Stimulated activated CD4-positive, alpha-beta T cell treated with anti-CD3 and anti-CD28 coated beads, TNF-alpha, amount 100 ng/mL, for 24 hours (primary cell): ENCODE measurements around the gene ADGRL3.
"Not testable (repeated sequence)": the region's sequence is repeated elsewhere in the genome, so short reads cannot be mapped to it uniquely, and the experiment has no call there.

Experiments used
- DNase-seq, 3 experiments: peaks; one replicate each; pipeline ENCODE4 v3.0.0-alpha.2; 2020; ENCODE audit warnings: low read depth in 3 of 3

Gene ADGRL3

DNA sequence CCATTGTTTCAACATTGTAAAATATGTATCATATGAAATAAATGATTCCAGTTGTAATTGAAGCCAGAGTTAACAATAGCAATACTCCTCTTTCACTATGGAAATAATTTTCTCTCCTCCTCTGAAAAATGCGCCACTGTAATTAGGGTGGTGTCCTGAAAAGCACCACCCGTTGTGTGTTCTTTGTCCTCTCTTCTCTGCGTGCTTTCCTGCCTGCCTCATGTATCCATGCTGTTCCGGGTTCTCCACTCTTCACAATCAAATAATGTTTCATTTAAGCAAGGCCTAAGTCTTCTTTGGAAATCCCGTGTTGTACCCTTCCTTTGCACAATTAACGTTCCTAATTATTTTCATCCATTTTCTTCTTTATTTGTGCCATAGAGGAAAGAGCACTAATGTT is 293.3 kb downstream of the ADGRL3 start:
- no peak for DNase-seq

DNA sequence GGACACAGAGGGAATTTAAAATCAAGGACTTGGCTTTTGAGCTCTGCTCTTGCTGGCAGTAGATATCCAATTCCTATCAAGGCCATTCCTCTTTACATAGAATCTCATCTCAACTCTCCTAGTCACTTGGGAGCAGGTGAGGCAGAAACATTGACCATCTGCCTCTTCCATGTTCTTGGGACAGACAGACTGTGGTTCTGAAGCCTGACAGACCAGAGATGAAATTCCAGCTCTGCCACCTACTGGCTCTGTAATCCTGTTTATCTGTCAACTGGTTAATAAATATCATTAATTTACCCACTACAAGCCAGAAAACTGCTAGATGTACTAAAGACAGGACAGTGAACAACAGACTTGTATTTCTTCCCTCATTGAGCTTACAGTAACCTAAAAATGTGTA is 300.8 kb downstream of the ADGRL3 start:
- DNase-seq = no peak

DNA sequence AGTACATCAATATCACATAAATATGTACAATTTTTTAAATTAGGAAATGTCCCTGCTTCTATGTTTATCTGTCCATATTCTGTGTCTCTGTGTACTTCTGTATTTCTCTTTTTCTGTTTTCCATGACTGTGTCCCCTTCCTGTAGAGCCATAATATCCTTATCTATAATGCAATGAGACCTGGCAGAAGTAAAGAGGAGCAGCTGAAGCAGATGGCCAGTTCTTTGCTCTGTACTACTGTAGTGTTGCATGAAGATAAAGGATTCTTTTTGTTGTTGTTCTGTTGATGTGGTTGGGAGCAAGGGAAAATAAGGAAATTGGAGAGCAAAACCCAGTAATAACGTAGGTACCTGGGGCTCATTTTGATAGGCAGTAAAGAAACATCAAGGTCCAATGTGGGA is 301.7 kb downstream of the ADGRL3 start:
- no peak for DNase-seq

GRCh38 chr4:61505773-61506685 is 305.9 kb downstream of the ADGRL3 start:
- no peak for DNase-seq

GRCh38 chr4:61507091-61507490 is 307.0 kb downstream of the ADGRL3 start:
- no peak for DNase-seq

- not testable (repeated sequence) for DNase-seq
These were observed 309.7 kb downstream of the ADGRL3 start for GRCh38 chr4:61509721-61510241.

DNA sequence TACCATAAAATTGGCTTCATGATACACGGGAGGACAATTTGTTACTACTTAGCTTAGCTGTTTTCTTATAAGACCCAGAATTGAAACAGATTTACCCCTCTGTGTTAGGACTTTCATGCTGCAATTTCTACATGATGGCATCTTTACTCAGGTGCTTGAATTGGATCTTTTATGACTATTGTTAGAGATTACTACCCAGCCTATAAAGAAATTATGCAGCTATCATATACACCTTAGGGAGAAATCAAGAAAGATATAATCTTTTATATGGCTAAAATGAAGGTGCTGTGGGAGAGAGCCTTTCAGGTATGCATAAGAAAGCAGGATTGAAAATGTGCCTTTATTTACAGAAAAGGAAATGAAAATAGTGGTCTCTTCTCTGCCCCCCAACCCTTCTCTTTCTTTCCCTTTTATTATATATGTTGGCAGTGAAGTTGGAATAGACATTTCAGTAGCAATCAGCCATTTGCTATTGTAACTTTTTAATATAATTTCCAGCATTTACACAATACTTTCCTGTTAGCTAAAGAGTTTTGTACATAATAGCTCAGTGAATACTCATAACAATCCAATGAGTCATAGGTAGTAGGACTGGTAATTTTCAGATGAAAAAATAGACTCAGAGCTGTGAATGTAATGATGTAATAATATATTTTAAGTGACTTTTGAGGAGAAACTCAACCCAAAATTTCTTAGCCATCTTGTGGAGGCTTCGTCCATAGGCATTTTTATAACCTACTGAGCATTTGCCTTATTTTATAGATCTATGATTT is 311.8 kb downstream of the ADGRL3 start:
- no peak for DNase-seq

DNA sequence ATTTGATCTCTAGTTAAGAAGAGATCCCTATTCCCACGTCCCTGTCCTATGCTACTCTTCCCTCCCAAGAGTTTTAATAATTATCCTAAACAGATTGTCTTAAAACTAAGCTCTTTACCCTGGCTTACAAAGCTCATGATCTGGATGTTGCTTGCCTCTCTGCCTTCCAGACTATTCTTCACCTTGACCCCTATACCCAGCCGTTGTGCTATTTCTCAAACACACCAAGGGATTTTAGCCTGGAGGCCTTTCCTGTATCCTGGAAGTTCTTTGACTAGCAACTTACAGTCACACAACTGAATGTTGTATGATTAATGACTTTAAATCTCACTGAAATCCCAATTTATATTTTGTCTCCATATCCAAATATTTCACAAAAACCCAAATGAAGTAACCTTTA is 314.9 kb downstream of the ADGRL3 start:
- no peak for DNase-seq

GRCh38 chr4:61517144-61517543 is 317.0 kb downstream of the ADGRL3 start:
- DNase-seq = no peak

- no peak for DNase-seq
These were observed 320.0 kb downstream of the ADGRL3 start for GRCh38 chr4:61520166-61520565.

DNA sequence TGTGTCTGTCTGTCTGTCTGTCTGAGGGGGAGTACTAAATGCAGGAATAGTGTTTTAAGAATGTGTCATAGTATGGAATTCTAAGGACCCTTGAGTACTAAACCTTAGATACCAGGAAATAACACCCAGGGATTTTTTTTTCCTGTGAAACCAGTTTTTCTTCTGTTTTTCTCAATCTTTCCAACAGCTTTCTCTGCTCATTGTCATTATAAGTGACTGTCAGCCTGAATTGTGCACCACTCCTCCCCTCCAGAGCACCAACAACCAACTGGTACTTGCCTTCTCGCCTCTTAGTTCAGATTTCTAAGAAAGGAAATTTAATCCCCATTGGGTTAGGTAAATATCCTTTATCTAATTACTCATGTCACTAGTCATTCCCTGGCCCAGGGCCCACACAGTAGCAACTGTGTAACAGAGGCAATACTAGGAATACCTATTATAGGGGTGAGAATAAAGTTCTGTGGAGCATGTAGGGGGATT is 320.6 kb downstream of the ADGRL3 start:
- no peak for DNase-seq

DNA sequence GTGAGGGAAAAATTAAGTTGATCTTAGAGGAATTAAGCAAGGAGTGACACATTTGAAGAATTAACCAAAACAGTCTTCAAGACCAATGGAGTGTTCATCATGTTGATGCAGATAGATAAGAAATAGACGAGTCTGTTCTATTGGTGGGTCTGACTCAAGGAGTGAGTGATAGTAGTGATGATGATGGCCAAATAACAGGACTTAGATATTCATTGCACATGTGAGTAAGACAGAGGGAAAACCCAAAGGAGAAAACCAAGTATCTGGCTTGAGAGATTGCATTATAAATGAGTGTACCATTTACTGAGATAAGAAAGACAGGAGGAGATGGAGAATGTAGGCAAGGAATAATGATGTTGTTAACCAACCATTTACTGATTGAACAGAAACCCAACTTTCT is 321.3 kb downstream of the ADGRL3 start:
- no peak for DNase-seq

- no peak for DNase-seq
These were observed 322.2 kb downstream of the ADGRL3 start for GRCh38 chr4:61522312-61522711.

- no peak for DNase-seq
These were observed 327.8 kb downstream of the ADGRL3 start for GRCh38 chr4:61527888-61528287.

DNA sequence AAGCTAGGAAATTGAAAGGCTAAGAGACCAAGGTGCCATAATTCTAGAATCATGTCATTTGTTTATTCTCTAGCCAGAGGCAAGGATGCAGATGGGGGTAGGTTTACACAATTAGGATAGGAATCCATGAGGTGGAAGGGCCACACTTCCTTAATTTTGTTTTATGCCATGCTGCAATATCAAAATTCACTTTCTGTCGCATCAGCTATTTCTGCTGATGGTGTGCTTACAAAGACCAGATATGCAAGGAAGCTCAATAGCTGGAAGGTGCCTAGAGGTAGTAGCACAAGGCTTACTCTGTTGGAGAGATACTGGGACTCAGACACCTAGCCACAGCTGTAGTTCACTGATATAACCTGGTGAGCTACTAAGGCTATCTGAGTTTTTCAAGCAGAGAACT is 328.5 kb downstream of the ADGRL3 start:
- DNase-seq = no peak

DNA sequence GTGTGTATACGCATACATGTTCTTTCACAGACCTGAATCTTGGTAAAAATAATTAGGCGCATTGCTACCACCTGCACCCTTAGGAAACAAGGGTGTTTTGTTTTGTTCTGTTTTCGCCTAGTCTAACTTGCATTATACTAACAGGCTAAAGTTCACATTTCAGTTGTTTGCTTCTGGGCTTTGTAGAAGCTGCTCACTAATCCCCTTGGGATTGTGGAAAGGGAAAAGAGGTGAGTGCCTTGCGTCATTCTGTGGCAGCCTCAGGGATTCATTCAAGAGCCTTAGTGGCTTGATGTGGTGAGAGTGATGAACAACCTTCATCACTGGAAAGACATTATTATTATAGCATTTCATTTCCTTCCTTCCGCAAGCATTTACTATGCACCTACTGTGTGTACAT is 331.1 kb downstream of the ADGRL3 start:
- DNase-seq = no peak

DNA sequence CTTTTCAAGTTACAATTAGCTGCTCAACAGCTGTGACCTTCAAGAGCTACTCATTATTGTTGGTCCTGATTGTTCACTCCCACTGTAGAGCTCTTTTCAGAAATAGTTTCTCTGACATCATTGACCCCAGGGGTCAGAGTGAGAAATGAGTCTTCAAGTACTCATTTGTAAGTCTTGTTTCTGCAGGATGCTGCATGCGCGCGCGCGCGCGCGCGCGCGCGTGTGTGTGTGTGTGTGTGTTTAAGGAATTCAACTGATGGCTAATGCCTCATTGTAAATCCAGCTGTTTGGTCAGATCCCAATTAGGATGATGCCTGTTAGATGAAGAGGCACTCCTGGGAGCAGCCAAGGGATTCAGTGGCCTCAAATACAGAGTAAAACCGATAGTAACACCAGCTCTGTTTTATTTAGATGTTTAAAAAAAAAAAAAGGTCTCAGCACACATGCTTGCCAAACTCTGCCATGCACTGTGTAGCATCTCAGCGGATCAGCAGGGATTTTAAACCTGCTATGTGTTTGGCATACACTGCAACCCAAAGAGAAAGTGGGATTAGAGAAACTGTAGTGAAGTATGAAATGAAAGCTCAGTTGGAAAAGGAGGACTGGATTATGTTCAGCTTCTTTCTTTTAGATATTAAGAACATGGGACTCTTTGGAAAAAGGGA is 332.3 kb downstream of the ADGRL3 start:
- DNase-seq = no peak

DNA sequence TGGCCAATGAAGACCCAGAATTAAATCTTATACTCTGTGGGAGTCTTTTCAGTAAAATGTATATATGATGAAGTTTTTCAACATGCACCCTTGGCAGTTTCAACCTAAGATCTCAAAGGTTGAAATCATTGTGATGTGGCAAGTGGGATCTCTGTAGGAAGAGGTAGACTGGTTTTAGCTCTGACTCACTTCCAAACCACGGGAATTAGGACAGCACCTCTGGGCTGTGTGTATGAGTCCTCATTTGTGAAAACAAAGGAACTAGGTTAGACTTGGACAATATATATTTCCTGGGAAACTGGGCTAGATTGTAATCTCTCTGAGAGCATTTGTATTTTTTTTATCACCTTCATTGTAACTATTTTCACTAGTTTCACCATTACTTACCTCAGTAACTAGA is 333.0 kb downstream of the ADGRL3 start:
- DNase-seq = no peak

DNA sequence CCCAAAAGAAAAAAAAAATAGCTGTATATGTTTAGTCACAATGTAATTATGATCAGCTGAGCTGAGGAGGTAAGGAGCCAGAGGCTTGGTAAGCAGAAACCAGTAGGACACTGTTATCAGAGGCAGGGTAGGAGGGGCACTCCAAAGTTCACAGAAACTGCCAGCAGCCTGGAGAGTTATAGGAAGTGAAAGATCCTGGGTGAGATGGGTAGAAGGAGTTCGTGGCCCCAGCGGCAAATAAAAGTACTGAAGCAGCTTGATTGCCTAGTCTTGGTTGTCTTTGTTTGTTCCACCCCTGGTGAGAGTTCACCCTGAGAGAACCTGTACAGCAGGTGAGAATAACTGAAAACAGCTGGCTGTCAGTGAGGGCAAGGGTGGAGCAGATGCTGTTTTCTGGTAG is 340.8 kb downstream of the ADGRL3 start:
- no peak for DNase-seq

DNA sequence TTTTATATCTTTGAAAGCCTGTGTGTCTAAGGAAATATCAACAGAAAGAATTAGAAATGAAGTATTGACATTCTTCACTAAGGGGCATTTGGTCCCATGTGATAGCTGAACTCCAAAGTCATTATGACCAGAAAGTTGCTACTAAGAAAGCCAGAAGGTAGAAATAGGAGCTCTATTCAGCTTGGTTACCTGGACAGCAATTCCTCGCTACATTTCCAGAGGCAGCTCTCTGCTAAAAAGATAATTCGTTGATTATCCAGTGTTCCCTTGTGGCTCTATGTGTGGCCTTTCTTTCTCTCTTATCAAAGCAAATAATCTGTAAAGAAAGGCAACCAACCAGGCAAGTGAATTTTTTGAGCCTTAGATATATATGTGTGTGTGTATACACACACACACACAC is 341.3 kb downstream of the ADGRL3 start:
- no peak for DNase-seq

DNA sequence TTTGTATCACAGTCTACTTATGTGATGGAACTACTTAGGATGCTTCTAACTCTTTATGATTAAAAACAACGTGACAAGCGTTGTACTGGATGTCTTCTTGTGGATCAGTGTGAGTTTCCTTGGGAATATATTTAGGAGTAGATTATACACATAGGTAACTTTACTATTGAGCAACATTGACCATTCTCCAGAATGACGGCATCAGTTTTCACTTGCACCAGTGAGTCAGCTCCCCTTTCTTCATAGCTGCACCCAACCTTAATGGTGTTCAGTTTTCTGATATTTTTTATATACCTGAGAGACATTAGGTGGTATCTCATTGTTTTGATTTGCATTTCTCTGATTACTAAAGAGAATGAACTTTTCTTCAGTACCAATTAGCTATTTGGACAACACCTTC is 343.9 kb downstream of the ADGRL3 start:
- DNase-seq = no peak

- DNase-seq = no peak
These were observed 345.9 kb downstream of the ADGRL3 start for GRCh38 chr4:61545902-61546480.
